MCF 10A (cell line): ENCODE measurements around the gene WASHC3. TPM values are rescaled to one million over a fixed set of nuclear protein-coding genes. Genes with fewer than 3 reads are reported as not detected.

Experiments
- BruUV-seq: library from RNA; stranded (reverse); fragments of 400-500 nt; replicated peaks from 2 replicates; lab custom pipeline; 2021; lab: Mats Ljungman, UMichigan
- CTCF ChIA-PET: fragments of 300-600 bp; sonication (Branson Sonifier 250); formaldehyde crosslinking; extraction: SDS; loops from one replicate; lab custom pipeline; 2021; ENCODE audit warnings: antibody characterized with exemption, inconsistent platforms; lab: Yijun Ruan, JAX
- POLR2A ChIA-PET: fragments of 300-600, 350-650 bp; sonication (Branson Sonifier 250); formaldehyde crosslinking; extraction: SDS; loops from one replicate; lab custom pipeline; 2020; ENCODE audit warnings: antibody characterized with exemption, inconsistent platforms; lab: Yijun Ruan, JAX
- DNase-seq: peaks from one replicate; pipeline ENCODE4 v3.0.0-alpha.2; 2018; ENCODE audit not compliant: unreplicated experiment
- H3K27ac Mint-ChIP-seq: one replicate; pipeline ENCODE4 v1.8.0; 2022; ENCODE audit warnings: mild to moderate bottlenecking, low read depth, mixed read lengths; ENCODE audit not compliant: unreplicated experiment
- H3K27me3 Mint-ChIP-seq: one replicate; pipeline ENCODE4 v1.8.0; 2022; ENCODE audit warnings: mixed read lengths; ENCODE audit not compliant: insufficient read depth, unreplicated experiment
- H3K36me3 Mint-ChIP-seq: one replicate; pipeline ENCODE4 v1.8.0; 2022; ENCODE audit warnings: mild to moderate bottlenecking, moderate library complexity, mixed read lengths; ENCODE audit not compliant: insufficient read depth, unreplicated experiment
- H3K4me1 Mint-ChIP-seq: one replicate; pipeline ENCODE4 v1.8.0; 2022; ENCODE audit warnings: mixed read lengths; ENCODE audit not compliant: insufficient read depth, unreplicated experiment
- H3K4me3 Mint-ChIP-seq: one replicate; pipeline ENCODE4 v1.8.0; 2022; ENCODE audit warnings: mild to moderate bottlenecking, moderate library complexity, mixed read lengths; ENCODE audit not compliant: unreplicated experiment
- H3K9me3 Mint-ChIP-seq: one replicate; pipeline ENCODE4 v1.8.0; 2022; ENCODE audit warnings: mixed read lengths; ENCODE audit not compliant: unreplicated experiment
- CTCF ChIP-seq: fragments of 200-600 bp; IDR thresholded peaks from one replicate; pipeline ENCODE4 v1.8.0; 2022; ENCODE audit warnings: antibody characterized with exemption, mild to moderate bottlenecking; ENCODE audit not compliant: unreplicated experiment
- intact Hi-C: fragments of 100-400 bp; cut with micrococcal nuclease; formaldehyde crosslinking; loops from 2 replicates; pipeline ENCODE4 v1.14.1; 2022
- total RNA-seq: library from RNA; stranded (reverse); gene quantifications from 2 replicates; pipeline ENCODE4 v1.2.3, GENCODE V29; 2022

WASHC3 gene
- total RNA-seq, 1 experiment from 2014 or later, result 29.4 TPM

- H3K4me1 Mint-ChIP-seq, result no peaks in the 10 kb centered on the region
- TF ChIP-seq CTCF, result no peak
- H3K27me3 Mint-ChIP-seq, result no peaks in the 10 kb centered on the region
- POLR2A ChIA-PET, result no interaction called here
- no peaks in the 10 kb centered on the region for H3K9me3 Mint-ChIP-seq
- no peak overlapping the region for H3K27ac Mint-ChIP-seq
- no TSS peak for BruUV-seq
- peaks cover 6% of the 10 kb centered on the region for H3K36me3 Mint-ChIP-seq
- DNase-seq, result no peak
- CTCF ChIA-PET, result no interaction called here
- no peak overlapping the region for H3K4me3 Mint-ChIP-seq
- intact Hi-C loops, result no loop called here
These were observed 56.5 kb downstream of the WASHC3 start for GRCh38 chr12:102005256-102005655.

- TF ChIP-seq CTCF, result no peak
- Mint-ChIP-seq H3K9me3 (no peaks in the 10 kb centered on the region), H3K36me3 (no peaks in the 10 kb centered on the region), H3K27ac (no peak overlapping the region), H3K4me3 (no peak overlapping the region), H3K27me3 (no peaks in the 10 kb centered on the region), H3K4me1 (no peaks in the 10 kb centered on the region)
- POLR2A ChIA-PET, result no interaction called here
- DNase-seq, result no peak
- CTCF ChIA-PET, result interaction anchor here (0.7 to 0.8 kb wide), 2 partner anchors 124 to 556 kb away, joined by 3 to 5 read pairs; no protein-coding TSS in a partner anchor
- no TSS peak for BruUV-seq
- intact Hi-C loops, result no loop called here
These were observed 64.7 kb downstream of the WASHC3 start for GRCh38 chr12:101997102-101997501.

- TF ChIP-seq CTCF, result no peak
- Mint-ChIP-seq H3K27me3 (no peaks in the 10 kb centered on the region), H3K4me3 (no peak overlapping the region), H3K9me3 (no peaks in the 10 kb centered on the region), H3K4me1 (no peaks in the 10 kb centered on the region), H3K36me3 (no peaks in the 10 kb centered on the region), H3K27ac (no peak overlapping the region)
- intact Hi-C loops, result no loop called here
- ChIA-PET CTCF (no interaction called here), POLR2A (no interaction called here)
- DNase-seq, result no peak
- no TSS peak for BruUV-seq
These were observed 66.1 kb downstream of the WASHC3 start for GRCh38 chr12:101995684-101996083.

- intact Hi-C loops, result no loop called here
- no TSS peak for BruUV-seq
- TF ChIP-seq CTCF, result no peak
- no peak overlapping the region for H3K4me3 Mint-ChIP-seq
- H3K4me1 Mint-ChIP-seq, result no peaks in the 10 kb centered on the region
- no peaks in the 10 kb centered on the region for H3K27me3 Mint-ChIP-seq
- POLR2A ChIA-PET, result interaction anchor here (0.7 kb wide), 1 partner anchor 21 kb away, joined by 3 read pairs; no protein-coding TSS in a partner anchor
- no peak overlapping the region for H3K27ac Mint-ChIP-seq
- CTCF ChIA-PET, result interaction anchor here (0.7 kb wide), 1 partner anchor 162 kb away, joined by 3 read pairs; no protein-coding TSS in a partner anchor
- no peaks in the 10 kb centered on the region for H3K36me3 Mint-ChIP-seq
- peak; percentile 27 for DNase-seq
- H3K9me3 Mint-ChIP-seq, result no peaks in the 10 kb centered on the region
These were observed 69.7 kb downstream of the WASHC3 start for GRCh38 chr12:101992091-101992490.
